Adrenal gland (tissue), 5 donors: ENCODE data around the gene ANXA4.

Experiments used
- POLR2A ChIP-seq, 2 donors: fragments of 450-650 bp; IDR thresholded peaks; one replicate each; pipeline ENCODE4 v1.6.1; 2017; ENCODE audit warnings: antibody characterized with exemption in 2 of 2, mild to moderate bottlenecking in 2 of 2, moderate library complexity in 1 of 2
- TF ChIP-seq, protein P1 (sequence below), 6 experiments: fragments of 450-650 bp in 4 of 6; fragments of 200-600 bp in 2 of 6; sonication (generic) in 1 of 6; IDR thresholded peaks; 1 replicate in 5 of 6; 2 replicates in 1 of 6; pipeline versions ENCODE4 v1.5.1 to v1.8.0; 2016 to 2021; ENCODE audit warnings: antibody characterized with exemption in 6 of 6, mild to moderate bottlenecking in 2 of 6, moderate library complexity in 1 of 6
- donor health status: DM: no; HTN: no; CAD: no.

DNA sequence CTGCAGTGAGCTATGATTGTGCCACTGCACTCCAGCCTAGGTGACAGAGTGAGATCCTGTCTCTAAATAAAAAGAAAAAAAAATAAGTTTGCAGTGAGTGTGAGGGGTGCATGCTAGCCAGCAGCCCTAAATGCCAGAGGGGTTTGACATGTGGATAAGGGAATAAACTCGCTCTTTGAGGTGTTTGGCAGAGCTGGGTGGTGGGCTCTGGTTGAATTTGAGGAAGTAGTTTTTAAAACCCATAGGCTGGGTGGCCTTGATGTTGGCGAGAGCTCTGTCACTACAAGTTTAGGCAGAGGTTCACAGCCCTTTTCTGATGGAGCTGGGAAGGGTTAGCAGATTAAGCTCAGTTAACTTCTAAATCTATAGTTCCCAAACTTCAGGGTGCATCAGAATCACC lies 3.1 kb downstream of the ANXA4 start:
- TF ChIP-seq, protein P1, sequence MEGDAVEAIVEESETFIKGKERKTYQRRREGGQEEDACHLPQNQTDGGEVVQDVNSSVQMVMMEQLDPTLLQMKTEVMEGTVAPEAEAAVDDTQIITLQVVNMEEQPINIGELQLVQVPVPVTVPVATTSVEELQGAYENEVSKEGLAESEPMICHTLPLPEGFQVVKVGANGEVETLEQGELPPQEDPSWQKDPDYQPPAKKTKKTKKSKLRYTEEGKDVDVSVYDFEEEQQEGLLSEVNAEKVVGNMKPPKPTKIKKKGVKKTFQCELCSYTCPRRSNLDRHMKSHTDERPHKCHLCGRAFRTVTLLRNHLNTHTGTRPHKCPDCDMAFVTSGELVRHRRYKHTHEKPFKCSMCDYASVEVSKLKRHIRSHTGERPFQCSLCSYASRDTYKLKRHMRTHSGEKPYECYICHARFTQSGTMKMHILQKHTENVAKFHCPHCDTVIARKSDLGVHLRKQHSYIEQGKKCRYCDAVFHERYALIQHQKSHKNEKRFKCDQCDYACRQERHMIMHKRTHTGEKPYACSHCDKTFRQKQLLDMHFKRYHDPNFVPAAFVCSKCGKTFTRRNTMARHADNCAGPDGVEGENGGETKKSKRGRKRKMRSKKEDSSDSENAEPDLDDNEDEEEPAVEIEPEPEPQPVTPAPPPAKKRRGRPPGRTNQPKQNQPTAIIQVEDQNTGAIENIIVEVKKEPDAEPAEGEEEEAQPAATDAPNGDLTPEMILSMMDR (IDR thresholded peaks at IDR 0.05): no peak
- TF ChIP-seq POLR2A (IDR thresholded peaks at IDR 0.05): no peak
